SK-N-SH treated with all-trans-retinoic acid at 6 μM for 48 hours (cell line): ENCODE results near the gene TPBGL.

Source experiments
- ATAC-seq: fragments of 200-7000 bp; cut with Tn5 transposase; 3 replicates; pipeline ENCODE4 v1.9.1; 2020; ENCODE audit warnings: mild to moderate bottlenecking, moderate library complexity
- ARNTL ChIP-seq: fragments of 450-650 bp; formaldehyde crosslinking; IDR thresholded peaks from 2 replicates; pipeline ENCODE4 v1.5.0; 2020; ENCODE audit warnings: low read depth, mild to moderate bottlenecking, moderate library complexity, borderline replicate concordance
- BACH2 ChIP-seq: fragments of 250-450 bp; sonication (Bioruptor Pico); IDR thresholded peaks from 2 replicates; pipeline ENCODE4 v1.9.0; 2021; ENCODE audit warnings: mild to moderate bottlenecking, borderline replicate concordance
- CREB5 ChIP-seq: fragments of 250-450 bp; sonication (Bioruptor Pico); IDR thresholded peaks from 2 replicates; pipeline ENCODE4 v1.5.1; 2020; ENCODE audit warnings: low read depth, mild to moderate bottlenecking, moderate library complexity
- CSDC2 ChIP-seq: fragments of 250-450 bp; sonication (Bioruptor Pico); IDR thresholded peaks from 2 replicates; pipeline ENCODE4 v1.5.0; 2020; ENCODE audit warnings: mild to moderate bottlenecking, moderate library complexity
- CSRNP3 ChIP-seq: fragments of 250-450 bp; sonication (Bioruptor Pico); IDR thresholded peaks from 2 replicates; pipeline ENCODE4 v1.5.1; 2021; ENCODE audit warnings: mild to moderate bottlenecking, moderate library complexity
- ESRRG ChIP-seq: fragments of 250-450 bp; sonication (Bioruptor Pico); IDR thresholded peaks from 2 replicates; pipeline ENCODE4 v1.6.1; 2021; ENCODE audit warnings: mild to moderate bottlenecking
- GLIS3 ChIP-seq: fragments of 250-450 bp; sonication (Bioruptor Pico); IDR thresholded peaks from 2 replicates; pipeline ENCODE4 v1.5.0; 2020; ENCODE audit warnings: mild to moderate bottlenecking, moderate library complexity
- OSR1 ChIP-seq: fragments of 250-450 bp; sonication (Bioruptor Pico); IDR thresholded peaks from 2 replicates; pipeline ENCODE4 v1.8.0; 2022; ENCODE audit warnings: moderate library complexity, mild to moderate bottlenecking, inconsistent platforms
- PATZ1 ChIP-seq: fragments of 250-450 bp; sonication (Bioruptor Pico); IDR thresholded peaks from 2 replicates; pipeline ENCODE4 v1.8.0; 2020; ENCODE audit warnings: mild to moderate bottlenecking, moderate library complexity, borderline replicate concordance
- POU6F1 ChIP-seq: fragments of 250-450 bp; sonication (Bioruptor Pico); IDR thresholded peaks from 2 replicates; pipeline ENCODE4 v1.8.0; 2021; ENCODE audit warnings: low read depth, mild to moderate bottlenecking, moderate library complexity, borderline replicate concordance
- PPARA ChIP-seq: fragments of 250-450 bp; sonication (Bioruptor Pico); IDR thresholded peaks from 2 replicates; pipeline ENCODE4 v1.5.0; 2020; ENCODE audit warnings: mild to moderate bottlenecking, borderline replicate concordance
- RARB ChIP-seq: fragments of 250-450 bp; sonication (Bioruptor Pico); IDR thresholded peaks from 2 replicates; pipeline ENCODE4 v1.8.0; 2021; ENCODE audit warnings: mild to moderate bottlenecking, moderate library complexity
- SNAI2 ChIP-seq: fragments of 250-450 bp; sonication (Bioruptor Pico); IDR thresholded peaks from 2 replicates; pipeline ENCODE4 v1.5.0; 2020; ENCODE audit warnings: mild to moderate bottlenecking, moderate library complexity
- TCF4 ChIP-seq: fragments of 250-450 bp; sonication (Bioruptor Pico); IDR thresholded peaks from 2 replicates; pipeline ENCODE4 v1.8.0; 2021; ENCODE audit warnings: mild to moderate bottlenecking, moderate library complexity, borderline replicate concordance
- TSHZ2 ChIP-seq: fragments of 250-450 bp; sonication (Bioruptor Pico); IDR thresholded peaks from 2 replicates; pipeline ENCODE4 v1.5.0; 2020; ENCODE audit warnings: mild to moderate bottlenecking, moderate library complexity
- ZC3H10 ChIP-seq: fragments of 250-450 bp; sonication (Bioruptor Pico); IDR thresholded peaks from 2 replicates; pipeline ENCODE4 v1.5.1; 2021; ENCODE audit warnings: mild to moderate bottlenecking, moderate library complexity
- ZFP3 ChIP-seq: fragments of 250-450 bp; sonication (Bioruptor Pico); IDR thresholded peaks from 2 replicates; pipeline ENCODE4 v1.5.0; 2020; ENCODE audit warnings: mild to moderate bottlenecking, moderate library complexity
- ZFP30 ChIP-seq: fragments of 450-650 bp; formaldehyde crosslinking; IDR thresholded peaks from 2 replicates; pipeline ENCODE4 v1.5.0; 2022; ENCODE audit warnings: mild to moderate bottlenecking, moderate library complexity
- ZNF565 ChIP-seq: fragments of 450-650 bp; formaldehyde crosslinking; conservative IDR thresholded peaks from 2 replicates; pipeline ENCODE4 v1.5.0; 2020; ENCODE audit warnings: low read depth, mild to moderate bottlenecking, moderate library complexity
- ZNF70 ChIP-seq: fragments of 450-650 bp; formaldehyde crosslinking; IDR thresholded peaks from 2 replicates; pipeline ENCODE4 v1.5.0; 2020; ENCODE audit warnings: mild to moderate bottlenecking, moderate library complexity

TPBGL gene

GRCh38 chr11:75277211-75277805, 36.7 kb downstream of the TPBGL start:
- TF ChIP-seq BACH2 (CRISPR knock-in tag) (no peak), PPARA (CRISPR knock-in tag) (no peak), TSHZ2 (CRISPR knock-in tag) (no peak), CSDC2 (no peak)
- ATAC-seq = no peak

- no peak for ATAC-seq
- no peak for TF ChIP-seq RARB (CRISPR knock-in tag)
- TF ChIP-seq TCF4 (CRISPR knock-in tag) = no peak
- TF ChIP-seq POU6F1 (CRISPR knock-in tag) = no peak
- TF ChIP-seq CSRNP3 (CRISPR knock-in tag) = no peak
- no peak for TF ChIP-seq CSDC2
- TF ChIP-seq ZNF70 (CRISPR knock-in tag) = no peak
- no peak for TF ChIP-seq ESRRG (CRISPR knock-in tag)
- no peak for TF ChIP-seq PATZ1 (CRISPR knock-in tag)
- TF ChIP-seq ZC3H10 (CRISPR knock-in tag) = no peak
- TF ChIP-seq ARNTL (CRISPR knock-in tag) = no peak
- TF ChIP-seq GLIS3 = no peak
- no peak for TF ChIP-seq SNAI2
- no peak for TF ChIP-seq ZFP30 (CRISPR knock-in tag)
These were observed 37.6 kb downstream of the TPBGL start for GRCh38 chr11:75277991-75278790.

GRCh38 chr11:75279273-75279672, 38.7 kb downstream of the TPBGL start:
- ATAC-seq = no peak
- TF ChIP-seq GLIS3 = no peak
- no peak for TF ChIP-seq ZNF70 (CRISPR knock-in tag)
- TF ChIP-seq CSDC2 = no peak
- no peak for TF ChIP-seq TCF4 (CRISPR knock-in tag)
- TF ChIP-seq CREB5 (CRISPR knock-in tag) = no peak
- no peak for TF ChIP-seq CSRNP3 (CRISPR knock-in tag)
- no peak for TF ChIP-seq ESRRG (CRISPR knock-in tag)
- TF ChIP-seq TSHZ2 (CRISPR knock-in tag) = no peak
- no peak for TF ChIP-seq ZNF565 (CRISPR knock-in tag)
- TF ChIP-seq ZFP3 (CRISPR knock-in tag) = no peak
- no peak for TF ChIP-seq SNAI2
- no peak for TF ChIP-seq PATZ1 (CRISPR knock-in tag)
- no peak for TF ChIP-seq ARNTL (CRISPR knock-in tag)
- no peak for TF ChIP-seq OSR1 (CRISPR knock-in tag)
